ENCODE measurements around the gene NUMBL. TPM values are rescaled to one million over a fixed set of nuclear protein-coding genes. Genes with fewer than 3 reads are reported as not detected.

NUMBL gene
- total and polyA plus RNA-seq, 9 of the 15 experiments (the other 6 are each of a cell fraction or from before 2014, with no cell fraction given), result 0.39 to 38.6 (median 6.6) TPM

GRCh38 chr19:40717880-40718773 lies 27.7 kb upstream of the NUMBL start (continued):
- no peak for TF ChIP-seq ATF1 (CRISPR knock-in tag; IDR thresholded peaks at IDR 0.05)
- TF ChIP-seq ATF1 (tag; IDR thresholded peaks at IDR 0.05), result peak; percentile 45
- 0 out of 2 replicates have a peak, but pooled peaks have one; percentile 32 for TF ChIP-seq ZNF263 (CRISPR knock-in tag; IDR thresholded peaks at IDR 0.05; ENCODE audit: borderline replicate concordance)
- no peak for TF ChIP-seq JUNB (CRISPR knock-in tag; conservative IDR thresholded peaks at IDR 0.05)
- TF ChIP-seq HMGN3 (IDR thresholded peaks at IDR 0.05; ENCODE audit: borderline replicate concordance, extremely low read depth, insufficient read length, low read depth, low read length), result no peak
- no peak for TF ChIP-seq OTX1 (CRISPR knock-in tag; IDR thresholded peaks at IDR 0.05)
- TF ChIP-seq C11orf30 (IDR thresholded peaks at IDR 0.05; ENCODE audit: low read depth), result peak; percentile 93
- peak in 1 of 2 experiments; percentile 28; a peak in 1 of 4 replicates for TF ChIP-seq KDM1A (IDR thresholded peaks at IDR 0.05)
- 0 out of 2 replicates have a peak, but pooled peaks have one; percentile 24 for TF ChIP-seq HDGF (IDR thresholded peaks at IDR 0.05)
- TF ChIP-seq MAFK (IDR thresholded peaks at IDR 0.05; ENCODE audit: low read length), result peak; percentile 59; the same call in 1 of the 2 replicates
- peak; percentile 61; the same call in 1 of the 2 replicates for TF ChIP-seq ZEB2 (IDR thresholded peaks at IDR 0.05)
- no peak for TF ChIP-seq BCLAF1 (IDR thresholded peaks at IDR 0.05; ENCODE audit: borderline replicate concordance in 1 of 2, control insufficient read depth in 1 of 2, low read depth in 2 of 2, low read length in 1 of 2)
- no peak for TF ChIP-seq BHLHE40 (IDR thresholded peaks at IDR 0.05; ENCODE audit: low read length)
- TF ChIP-seq PHF8 (IDR thresholded peaks at IDR 0.05; ENCODE audit: borderline replicate concordance, low read length), result 0 out of 2 replicates have a peak, but pooled peaks have one; percentile 26
- TF ChIP-seq ZFP36 (IDR thresholded peaks at IDR 0.05; ENCODE audit: low read depth, low read length, partially characterized antibody), result peak; percentile 36
- TF ChIP-seq MAFG (tag; conservative IDR thresholded peaks at IDR 0.05), result peak; percentile 82
- TF ChIP-seq MXI1 (IDR thresholded peaks at IDR 0.05; ENCODE audit: low read depth, low read length), result no peak
- peak; percentile 50 for TF ChIP-seq KDM5B (IDR thresholded peaks at IDR 0.05; ENCODE audit: insufficient replicate concordance, low read depth, low read length)
- TF ChIP-seq CBFB (CRISPR knock-in tag; IDR thresholded peaks at IDR 0.05), result 0 out of 2 replicates have a peak, but pooled peaks have one; percentile 24
- no peak for TF ChIP-seq STAT5A (IDR thresholded peaks at IDR 0.05; ENCODE audit: borderline replicate concordance, low read length)

Data from K562 (cell line).